ENCODE results near the gene SPEG.

SPEG gene

DNA sequence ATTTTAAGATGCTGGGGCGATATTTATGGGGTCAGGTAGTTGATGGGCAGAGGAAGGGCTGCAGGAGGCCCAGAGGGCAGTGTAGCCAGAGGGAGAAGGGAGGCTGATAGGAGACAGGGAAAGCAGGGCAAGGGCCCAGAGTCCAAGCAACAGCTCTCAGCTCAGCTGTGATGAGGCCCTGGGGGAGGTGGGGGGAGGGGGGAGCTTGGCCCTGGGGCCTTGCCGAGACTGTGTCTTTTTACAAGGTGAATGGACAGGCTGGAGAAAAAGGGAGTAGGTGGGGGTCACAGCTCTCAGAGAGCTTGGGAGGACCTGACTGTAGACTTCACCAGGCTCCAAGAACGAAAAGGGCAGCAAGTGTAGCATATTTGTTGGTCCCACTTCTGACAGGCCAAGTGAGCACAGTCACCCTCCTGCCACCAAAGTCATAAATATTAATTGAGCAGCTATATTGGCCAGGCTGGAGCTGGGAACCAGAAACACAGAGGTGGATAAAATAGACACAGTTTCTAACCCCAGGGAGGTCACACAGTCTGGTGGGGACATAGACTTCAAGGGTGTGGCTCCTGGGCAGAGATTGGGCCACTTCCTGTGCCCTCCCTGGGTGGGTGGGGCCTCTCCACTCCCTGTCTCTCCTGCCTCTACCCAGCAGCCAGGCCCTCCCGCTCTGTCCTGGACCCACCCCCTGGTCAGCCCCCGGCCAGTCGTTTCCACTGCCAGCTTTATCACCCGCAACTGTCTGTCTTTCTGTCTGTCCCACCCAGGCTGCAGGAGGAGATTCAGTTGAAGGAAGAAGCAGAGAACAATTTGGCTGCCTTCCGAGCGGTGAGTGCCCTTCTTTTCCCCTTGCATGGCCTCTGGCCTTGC is 15.1 kb upstream of the SPEG start:
- TF ChIP-seq GABPA (IDR thresholded peaks at IDR 0.05; ENCODE audit: low read depth): no peak
- no peak for TF ChIP-seq POLR2AphosphoS5 (IDR thresholded peaks at IDR 0.05; ENCODE audit: low read depth)
- TF ChIP-seq, protein P1, sequence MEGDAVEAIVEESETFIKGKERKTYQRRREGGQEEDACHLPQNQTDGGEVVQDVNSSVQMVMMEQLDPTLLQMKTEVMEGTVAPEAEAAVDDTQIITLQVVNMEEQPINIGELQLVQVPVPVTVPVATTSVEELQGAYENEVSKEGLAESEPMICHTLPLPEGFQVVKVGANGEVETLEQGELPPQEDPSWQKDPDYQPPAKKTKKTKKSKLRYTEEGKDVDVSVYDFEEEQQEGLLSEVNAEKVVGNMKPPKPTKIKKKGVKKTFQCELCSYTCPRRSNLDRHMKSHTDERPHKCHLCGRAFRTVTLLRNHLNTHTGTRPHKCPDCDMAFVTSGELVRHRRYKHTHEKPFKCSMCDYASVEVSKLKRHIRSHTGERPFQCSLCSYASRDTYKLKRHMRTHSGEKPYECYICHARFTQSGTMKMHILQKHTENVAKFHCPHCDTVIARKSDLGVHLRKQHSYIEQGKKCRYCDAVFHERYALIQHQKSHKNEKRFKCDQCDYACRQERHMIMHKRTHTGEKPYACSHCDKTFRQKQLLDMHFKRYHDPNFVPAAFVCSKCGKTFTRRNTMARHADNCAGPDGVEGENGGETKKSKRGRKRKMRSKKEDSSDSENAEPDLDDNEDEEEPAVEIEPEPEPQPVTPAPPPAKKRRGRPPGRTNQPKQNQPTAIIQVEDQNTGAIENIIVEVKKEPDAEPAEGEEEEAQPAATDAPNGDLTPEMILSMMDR (IDR thresholded peaks at IDR 0.05; ENCODE audit: insufficient read depth, low read length): no peak
- DNase-seq (ENCODE audit: low read depth in 1 of 2, low spot score in 1 of 2): no peak
- Histone ChIP-seq H3K4me3 (replicated peaks; ENCODE audit: insufficient read depth, low read length) (no peak overlapping the region), H3K27me3 (ENCODE audit: insufficient read depth, poor library complexity, severe bottlenecking) (peaks cover 24% of the 10 kb centered on the region), H3K27ac (replicated peaks) (no peak overlapping the region)

DNA sequence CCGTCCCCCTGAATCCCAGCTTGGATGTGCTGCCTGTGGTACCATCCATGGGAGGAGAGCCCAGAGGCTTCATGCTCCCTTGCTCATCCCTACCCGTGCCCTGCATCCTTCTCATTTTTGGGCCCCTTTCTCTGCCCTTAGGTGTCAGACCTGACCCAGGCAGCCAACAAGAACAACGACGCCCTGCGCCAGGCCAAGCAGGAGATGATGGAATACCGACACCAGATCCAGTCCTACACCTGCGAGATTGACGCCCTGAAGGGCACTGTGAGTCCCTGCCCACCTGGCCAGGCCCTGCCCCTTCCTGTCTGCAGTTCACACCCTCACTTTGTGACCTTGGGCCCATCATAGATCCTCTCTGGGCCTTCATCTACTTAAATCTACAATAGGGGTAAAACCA is 14.0 kb upstream of the SPEG start:
- TF ChIP-seq GABPA (IDR thresholded peaks at IDR 0.05; ENCODE audit: low read depth) (no peak), POLR2AphosphoS5 (IDR thresholded peaks at IDR 0.05; ENCODE audit: low read depth) (no peak), SPI1 (IDR thresholded peaks at IDR 0.05; ENCODE audit: borderline replicate concordance, low read depth) (no peak)
- TF ChIP-seq, protein P2, sequence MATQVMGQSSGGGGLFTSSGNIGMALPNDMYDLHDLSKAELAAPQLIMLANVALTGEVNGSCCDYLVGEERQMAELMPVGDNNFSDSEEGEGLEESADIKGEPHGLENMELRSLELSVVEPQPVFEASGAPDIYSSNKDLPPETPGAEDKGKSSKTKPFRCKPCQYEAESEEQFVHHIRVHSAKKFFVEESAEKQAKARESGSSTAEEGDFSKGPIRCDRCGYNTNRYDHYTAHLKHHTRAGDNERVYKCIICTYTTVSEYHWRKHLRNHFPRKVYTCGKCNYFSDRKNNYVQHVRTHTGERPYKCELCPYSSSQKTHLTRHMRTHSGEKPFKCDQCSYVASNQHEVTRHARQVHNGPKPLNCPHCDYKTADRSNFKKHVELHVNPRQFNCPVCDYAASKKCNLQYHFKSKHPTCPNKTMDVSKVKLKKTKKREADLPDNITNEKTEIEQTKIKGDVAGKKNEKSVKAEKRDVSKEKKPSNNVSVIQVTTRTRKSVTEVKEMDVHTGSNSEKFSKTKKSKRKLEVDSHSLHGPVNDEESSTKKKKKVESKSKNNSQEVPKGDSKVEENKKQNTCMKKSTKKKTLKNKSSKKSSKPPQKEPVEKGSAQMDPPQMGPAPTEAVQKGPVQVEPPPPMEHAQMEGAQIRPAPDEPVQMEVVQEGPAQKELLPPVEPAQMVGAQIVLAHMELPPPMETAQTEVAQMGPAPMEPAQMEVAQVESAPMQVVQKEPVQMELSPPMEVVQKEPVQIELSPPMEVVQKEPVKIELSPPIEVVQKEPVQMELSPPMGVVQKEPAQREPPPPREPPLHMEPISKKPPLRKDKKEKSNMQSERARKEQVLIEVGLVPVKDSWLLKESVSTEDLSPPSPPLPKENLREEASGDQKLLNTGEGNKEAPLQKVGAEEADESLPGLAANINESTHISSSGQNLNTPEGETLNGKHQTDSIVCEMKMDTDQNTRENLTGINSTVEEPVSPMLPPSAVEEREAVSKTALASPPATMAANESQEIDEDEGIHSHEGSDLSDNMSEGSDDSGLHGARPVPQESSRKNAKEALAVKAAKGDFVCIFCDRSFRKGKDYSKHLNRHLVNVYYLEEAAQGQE (IDR thresholded peaks at IDR 0.05; ENCODE audit: insufficient replicate concordance, low read depth): no peak
- TF ChIP-seq, protein P1 (IDR thresholded peaks at IDR 0.05; ENCODE audit: insufficient read depth, low read length): no peak
- H3K27ac ChIP-seq (replicated peaks): no peak overlapping the region
- DNase-seq (ENCODE audit: low read depth in 1 of 2, low spot score in 1 of 2): no peak
- H3K4me3 ChIP-seq (replicated peaks; ENCODE audit: insufficient read depth, low read length): no peak overlapping the region
- H3K27me3 ChIP-seq (ENCODE audit: insufficient read depth, poor library complexity, severe bottlenecking): peaks cover 22% of the 10 kb centered on the region

DNA sequence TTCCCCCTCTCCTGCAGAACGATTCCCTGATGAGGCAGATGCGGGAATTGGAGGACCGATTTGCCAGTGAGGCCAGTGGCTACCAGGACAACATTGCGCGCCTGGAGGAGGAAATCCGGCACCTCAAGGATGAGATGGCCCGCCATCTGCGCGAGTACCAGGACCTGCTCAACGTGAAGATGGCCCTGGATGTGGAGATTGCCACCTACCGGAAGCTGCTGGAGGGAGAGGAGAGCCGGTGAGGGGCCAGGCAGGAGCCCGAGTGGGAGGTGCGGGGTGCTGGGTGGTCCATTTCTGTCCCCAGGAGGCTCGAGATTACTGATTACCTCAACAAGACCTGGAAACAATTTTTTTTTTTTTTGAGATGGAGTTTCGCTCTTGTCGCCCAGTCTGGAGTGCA is 13.3 kb upstream of the SPEG start:
- H3K27me3 ChIP-seq (ENCODE audit: insufficient read depth, poor library complexity, severe bottlenecking): peaks cover 22% of the 10 kb centered on the region
- DNase-seq (ENCODE audit: low read depth in 1 of 2, low spot score in 1 of 2): no peak
- TF ChIP-seq POLR2AphosphoS5 (IDR thresholded peaks at IDR 0.05; ENCODE audit: low read depth) (no peak), SPI1 (IDR thresholded peaks at IDR 0.05; ENCODE audit: borderline replicate concordance, low read depth) (no peak), GABPA (IDR thresholded peaks at IDR 0.05; ENCODE audit: low read depth) (no peak)
- TF ChIP-seq, protein P1 (IDR thresholded peaks at IDR 0.05; ENCODE audit: insufficient read depth, low read length): no peak
- TF ChIP-seq, protein P2 (IDR thresholded peaks at IDR 0.05; ENCODE audit: insufficient replicate concordance, low read depth): no peak
- no peak overlapping the region for H3K4me3 ChIP-seq (replicated peaks; ENCODE audit: insufficient read depth, low read length)
- no peak overlapping the region for H3K27ac ChIP-seq (replicated peaks)
